GM21367 (cell line): ENCODE data around the gene NHLH1.

Source experiments
- ATAC-seq: cut with Tn5 transposase; IDR thresholded peaks from one replicate; pipeline ENCODE4 v1.9.1; 2021; ENCODE audit not compliant: unreplicated experiment

Gene NHLH1

DNA sequence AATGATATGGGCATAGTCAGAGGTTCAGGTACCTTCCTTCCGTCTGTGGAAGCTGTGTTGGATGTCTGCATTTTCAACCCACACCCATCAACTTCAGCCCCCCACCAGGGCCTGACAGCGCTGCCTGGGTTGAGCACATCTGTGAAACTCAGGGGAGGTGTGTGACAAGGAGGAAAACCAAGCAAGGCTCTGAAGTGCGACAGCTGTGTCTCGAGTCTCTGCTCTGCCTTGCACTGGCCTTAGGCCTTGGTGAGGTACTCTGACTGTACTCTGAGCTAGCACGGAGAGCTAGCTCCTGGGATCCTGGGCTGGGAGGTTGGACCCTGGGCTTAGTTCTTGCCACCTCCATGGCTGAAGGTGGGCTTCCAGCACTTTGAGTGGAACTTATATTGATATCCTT, 42.6 kb downstream of the NHLH1 start:
- no peak for ATAC-seq

DNA sequence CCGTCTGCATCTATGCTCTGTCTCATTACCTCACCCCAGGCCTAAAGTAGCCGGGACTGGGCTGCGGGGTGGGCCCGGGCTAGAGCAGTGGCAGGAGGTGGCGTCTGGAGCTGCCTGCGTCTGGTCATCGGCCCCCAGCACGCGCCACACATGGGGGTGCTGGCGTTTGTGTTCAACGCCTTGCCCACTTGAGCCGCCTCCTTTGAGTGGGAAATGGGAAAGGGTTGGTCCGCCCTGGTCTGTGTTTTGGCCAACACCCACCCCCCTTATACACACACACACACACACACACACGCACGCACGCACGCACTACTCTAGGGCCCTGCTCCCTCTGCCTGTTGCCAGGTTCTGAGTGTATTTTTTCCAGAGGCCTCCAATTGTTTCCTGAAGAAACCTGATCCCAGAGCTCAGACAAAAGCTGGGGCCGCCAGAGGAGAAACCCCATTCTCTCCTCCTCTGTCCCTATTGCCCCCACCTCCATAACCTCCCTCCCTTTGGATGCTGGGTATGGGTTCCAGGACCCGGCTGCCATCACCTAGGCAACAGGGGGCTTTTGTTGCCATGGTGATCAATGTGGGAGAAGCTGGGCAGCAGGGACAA, 43.6 kb downstream of the NHLH1 start:
- ATAC-seq = no peak

DNA sequence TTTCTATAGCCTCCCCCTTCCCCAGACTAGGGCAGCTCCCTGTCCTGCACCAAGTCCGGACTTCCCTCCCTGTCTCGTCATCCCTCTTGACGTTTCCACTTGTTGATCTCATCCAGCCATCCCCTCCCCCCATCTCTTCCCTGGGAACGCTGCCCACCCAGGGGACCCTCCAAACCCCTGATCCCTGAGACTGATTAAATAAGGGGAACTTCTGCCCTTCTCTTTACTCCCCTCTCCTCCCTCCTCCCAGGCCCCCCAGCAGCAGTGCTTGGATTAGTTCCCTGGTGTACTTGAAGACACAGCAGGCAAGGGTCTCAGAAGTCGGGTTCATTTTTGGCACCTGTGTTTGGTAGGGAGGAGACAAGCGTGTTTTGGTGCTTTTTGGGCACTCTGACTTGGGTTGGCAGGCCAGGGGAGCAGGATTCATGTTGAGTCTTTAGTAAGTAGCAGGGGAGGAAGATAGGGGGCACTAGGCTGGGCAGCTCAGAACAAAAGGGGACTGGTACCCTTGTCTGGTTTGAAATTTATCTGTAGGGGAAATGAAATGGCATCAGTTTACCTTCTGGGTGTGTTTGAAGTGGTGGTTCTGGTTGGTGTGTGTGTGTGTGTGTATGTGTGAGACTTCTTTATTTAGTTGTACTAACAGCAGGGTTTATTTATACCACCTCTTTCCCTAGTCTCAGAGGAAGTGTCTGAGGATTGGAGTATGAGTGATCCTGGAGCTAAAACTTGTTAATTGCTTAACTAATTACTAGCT, 44.6 kb downstream of the NHLH1 start:
- no peak for ATAC-seq

DNA sequence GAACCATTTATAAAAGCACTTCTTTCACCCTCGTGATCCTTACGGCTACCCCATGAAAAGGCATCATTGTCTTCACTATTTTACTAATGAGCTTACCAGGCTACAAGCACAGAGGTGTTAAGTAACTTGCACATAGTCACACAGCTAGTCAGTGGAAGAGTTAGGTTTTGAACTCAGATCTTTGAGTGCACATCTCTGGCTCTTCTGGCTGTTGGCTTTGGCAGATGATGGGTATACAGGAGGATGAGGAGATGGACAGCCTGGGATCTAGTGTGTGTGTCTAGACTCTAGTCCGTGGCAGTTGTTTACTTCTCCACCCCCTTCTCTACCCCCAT, 45.1 kb downstream of the NHLH1 start:
- ATAC-seq = no peak

DNA sequence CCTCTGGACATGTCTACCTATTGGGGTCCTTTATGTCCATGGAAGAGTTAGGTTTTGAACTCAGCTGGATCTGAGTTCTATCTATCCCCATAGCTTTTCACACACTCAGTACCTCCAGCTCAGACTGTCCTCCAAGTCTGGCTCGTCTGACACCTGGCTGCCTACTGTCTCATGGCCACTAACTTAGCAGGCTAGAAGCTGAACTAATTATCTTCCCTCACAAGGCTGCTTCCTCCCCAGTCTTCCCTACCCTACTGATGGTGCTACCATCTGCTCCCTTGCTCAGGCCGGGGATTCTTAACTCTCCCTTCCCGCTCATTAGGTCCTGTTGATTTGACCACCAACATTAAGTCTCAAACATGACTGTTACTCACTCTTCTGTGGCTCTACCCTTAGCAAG, 46.8 kb downstream of the NHLH1 start:
- ATAC-seq = no peak

DNA sequence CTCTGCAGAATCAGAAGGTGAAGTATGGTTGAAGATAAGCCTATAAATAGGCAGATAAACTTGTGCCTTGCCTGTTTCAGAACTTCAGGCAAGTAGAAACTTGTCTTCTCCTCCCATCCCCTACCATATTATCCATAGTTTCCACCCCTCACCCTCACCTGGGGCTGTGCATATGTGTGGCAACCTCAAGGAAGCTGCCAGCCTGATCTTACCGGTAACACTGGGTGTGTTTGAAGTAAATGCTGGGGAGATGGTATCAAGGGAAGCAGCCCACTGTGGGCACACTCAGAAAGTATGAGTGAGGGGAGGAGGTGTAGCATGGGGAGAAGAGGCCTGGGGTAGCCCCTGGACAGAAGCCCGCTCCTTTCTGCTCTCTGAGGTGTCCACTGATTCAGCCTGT, 48.0 kb downstream of the NHLH1 start:
- no peak for ATAC-seq

DNA sequence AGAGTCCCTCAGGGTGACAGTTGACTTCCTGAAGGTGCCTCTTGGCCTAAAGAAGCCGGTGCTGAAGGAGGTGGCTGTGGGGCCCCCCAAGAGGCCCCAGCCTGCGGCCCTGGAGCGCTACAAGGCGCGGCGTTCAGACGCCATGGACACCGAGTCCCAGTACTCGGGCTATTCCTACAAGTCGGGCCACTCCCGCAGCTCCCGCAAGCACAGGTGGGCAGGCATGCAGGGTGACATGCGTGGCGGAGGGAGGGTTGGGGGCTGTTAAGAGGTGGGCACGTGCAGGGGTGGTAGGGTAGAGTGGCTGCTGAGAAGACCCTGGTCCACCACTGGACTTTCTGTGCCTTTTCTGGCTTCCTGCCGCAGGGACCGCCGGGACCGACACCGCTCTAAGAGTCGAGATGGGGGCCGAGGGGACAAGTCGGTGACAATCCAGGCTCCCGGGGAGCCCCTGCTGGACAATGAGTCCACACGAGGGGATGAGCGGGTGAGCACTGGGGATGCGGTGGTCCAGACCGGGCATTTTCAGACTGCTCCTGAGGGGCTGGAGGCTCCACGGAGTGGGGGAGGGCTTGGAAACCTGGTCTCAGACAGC, 48.9 kb downstream of the NHLH1 start:
- ATAC-seq = no peak

DNA sequence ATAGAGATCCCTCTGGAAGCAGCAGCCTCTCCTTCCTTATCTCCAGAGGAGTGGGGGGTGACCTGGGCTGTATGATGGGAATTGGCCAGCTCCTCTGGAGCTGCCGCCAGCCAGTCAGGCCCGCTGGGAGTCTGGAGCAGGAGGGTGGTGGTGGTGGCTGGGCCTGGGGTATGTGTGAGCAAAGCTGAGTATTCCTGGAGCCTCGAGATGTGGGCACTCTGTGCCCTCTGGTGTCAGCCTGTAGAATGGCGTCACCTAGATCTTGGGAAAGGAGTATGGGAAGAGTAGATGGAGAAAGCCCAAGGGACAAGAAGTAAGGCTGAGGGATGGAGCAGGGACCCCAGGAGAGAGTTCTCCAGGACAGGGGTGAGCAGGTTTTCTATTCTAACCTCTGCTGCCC, 49.5 kb downstream of the NHLH1 start:
- ATAC-seq = no peak

DNA sequence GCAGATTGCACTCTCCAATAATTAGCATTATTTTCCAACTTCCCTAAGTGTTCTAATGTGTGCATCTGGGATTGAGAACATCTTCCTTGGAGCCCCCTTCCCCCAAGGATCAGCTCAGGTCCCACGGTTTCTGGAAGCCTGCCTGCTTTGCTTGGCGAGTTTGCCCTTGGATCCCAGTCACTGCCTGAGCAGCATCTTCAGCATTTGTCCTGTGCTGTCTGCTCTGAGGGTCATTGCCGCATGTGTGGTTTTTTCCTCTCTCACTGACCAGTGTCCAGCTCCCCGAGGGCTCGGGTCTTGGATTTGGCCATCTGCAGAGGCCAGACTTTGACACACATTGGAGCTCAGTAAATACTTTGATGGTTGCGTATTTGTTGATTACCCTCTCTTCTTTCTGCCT, 51.6 kb downstream of the NHLH1 start:
- ATAC-seq = no peak

DNA sequence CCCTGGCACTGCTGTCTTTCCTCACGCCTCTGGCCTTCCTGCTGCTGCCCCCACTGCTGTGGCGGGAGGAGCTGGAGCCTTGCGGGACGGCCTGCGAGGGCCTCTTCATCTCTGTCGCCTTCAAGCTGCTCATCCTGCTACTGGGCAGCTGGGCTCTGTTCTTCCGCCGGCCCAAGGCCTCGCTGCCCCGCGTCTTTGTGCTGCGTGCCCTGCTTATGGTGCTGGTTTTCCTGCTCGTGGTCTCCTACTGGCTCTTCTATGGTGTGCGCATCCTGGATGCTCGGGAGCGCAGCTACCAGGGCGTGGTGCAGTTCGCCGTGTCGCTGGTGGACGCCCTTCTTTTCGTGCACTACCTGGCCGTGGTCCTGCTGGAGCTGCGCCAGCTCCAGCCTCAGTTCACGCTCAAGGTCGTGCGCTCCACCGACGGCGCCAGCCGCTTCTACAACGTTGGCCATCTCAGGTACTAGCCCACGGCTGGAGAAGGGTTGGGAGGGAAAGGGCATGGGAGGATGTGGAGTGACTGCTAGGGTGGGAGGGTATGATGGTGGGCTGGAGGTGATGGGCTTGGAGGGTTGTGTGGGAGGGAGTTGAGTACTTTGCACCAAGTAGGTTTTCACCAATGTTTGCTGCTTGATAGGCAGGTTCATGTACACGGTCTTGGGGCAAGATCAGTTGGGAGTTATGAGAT, 52.4 kb downstream of the NHLH1 start:
- ATAC-seq = no peak

DNA sequence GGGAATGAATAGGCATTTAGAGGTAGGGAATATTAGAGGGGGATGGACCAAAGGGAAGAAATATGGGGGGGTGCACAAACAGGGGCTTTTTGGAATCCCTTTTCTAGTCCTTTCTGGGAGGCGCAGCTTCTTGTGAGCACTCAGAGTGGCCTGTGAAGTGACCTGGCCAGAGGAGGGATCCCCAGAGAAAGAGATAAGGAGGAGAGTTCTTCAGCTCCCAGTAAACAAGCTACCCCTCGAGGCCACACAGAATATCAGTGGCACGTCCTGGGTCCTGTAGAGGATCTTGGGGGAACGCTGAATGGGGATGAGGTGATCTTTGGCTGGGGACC, 52.9 kb downstream of the NHLH1 start:
- ATAC-seq = no peak

DNA sequence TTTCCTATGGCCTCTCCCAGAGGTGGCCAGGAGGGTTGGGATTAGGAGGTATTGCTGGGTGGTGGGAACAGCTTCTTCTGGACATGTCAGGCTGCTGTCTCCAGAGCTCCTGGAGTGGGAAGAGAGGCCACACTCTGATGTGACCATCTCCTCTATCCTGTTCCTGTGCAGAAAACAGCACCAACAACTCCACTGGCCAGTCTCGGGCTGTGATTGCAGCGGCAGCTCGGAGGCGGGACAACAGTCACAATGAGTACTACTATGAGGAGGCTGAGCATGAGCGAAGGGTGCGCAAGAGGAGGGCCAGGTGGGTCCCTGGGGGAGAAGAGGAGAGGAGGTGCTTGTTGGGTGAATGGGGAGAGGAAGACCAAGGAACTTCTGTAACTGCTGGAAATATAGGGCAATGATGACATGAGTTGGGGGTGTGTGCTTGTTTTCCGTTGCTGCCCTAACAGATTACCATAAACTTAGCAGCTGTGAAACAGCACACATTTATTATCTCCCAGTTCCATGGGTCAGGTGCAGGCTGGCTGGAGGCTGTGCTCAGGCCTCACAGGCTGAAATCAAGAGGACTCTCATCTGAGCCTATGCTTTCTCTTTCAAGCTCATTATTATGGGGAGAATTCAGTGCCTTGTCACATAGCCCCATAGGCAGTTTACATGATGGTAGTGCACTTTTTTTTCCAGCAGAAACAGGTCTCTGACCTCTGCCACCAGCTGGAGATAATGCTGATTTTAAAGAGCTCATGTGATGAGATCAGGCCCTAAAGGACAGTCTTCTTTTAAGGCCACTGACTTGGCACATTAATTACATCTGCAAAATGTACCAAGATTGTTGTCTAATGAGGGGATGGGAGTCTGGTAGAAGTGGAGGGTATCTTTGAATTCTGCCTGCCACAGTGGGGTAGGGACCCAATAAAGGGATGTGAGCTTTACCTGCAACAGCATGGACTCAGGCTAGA, 54.3 kb downstream of the NHLH1 start:
- no peak for ATAC-seq

DNA sequence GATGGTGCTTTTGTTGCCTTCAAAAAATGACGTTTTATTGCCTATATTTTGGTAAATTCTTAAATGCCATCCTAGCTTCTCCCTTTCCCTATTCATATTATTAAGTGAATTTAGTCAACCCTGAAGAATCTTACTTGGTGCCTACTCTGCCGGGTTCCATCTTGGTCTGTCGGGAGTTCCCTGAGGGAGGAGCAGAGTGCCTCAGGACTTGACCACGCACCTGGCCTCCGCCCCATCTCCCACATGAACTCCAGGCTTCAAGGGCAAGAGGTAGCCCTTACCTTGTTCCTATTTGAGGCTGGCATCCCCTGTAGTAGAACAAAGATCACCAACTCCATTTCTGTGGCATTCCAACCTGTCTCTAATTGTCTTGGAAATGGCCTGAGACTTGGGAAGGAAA, 55.0 kb downstream of the NHLH1 start:
- ATAC-seq = no peak
